Measurements from ENCODE around the gene PMM1. TPM values are rescaled to one million over a fixed set of nuclear protein-coding genes. Genes with fewer than 3 reads are reported as not detected.
"Not testable (repeated sequence)": the region's sequence is repeated elsewhere in the genome, so short reads cannot be mapped to it uniquely, and the experiment has no call there.

Gene PMM1
- total and polyA plus RNA-seq, 11 donors, result 10.8 to 34.8 (median 22.9) TPM

- Histone ChIP-seq H3K27me3 (no peaks in the 10 kb centered on the region), H3K27ac (peak overlapping the region in 10 of 12 donors; percentile 10 to 67 (median 58)), H3K36me3 (peaks cover 0 to 30% (median 20%) of the 10 kb centered on the region in 9 donors), H3K4me3 (no peak overlapping the region), H3K9me3 (no peaks in the 10 kb centered on the region), H3K4me1 (peaks cover 0 to 15% (median 2%) of the 10 kb centered on the region in 12 donors)
- peak; percentile 48 to 76 (median 67) for TF ChIP-seq CTCF (IDR thresholded peaks at IDR 0.05)
- no peak for TF ChIP-seq POLR2A (IDR thresholded peaks at IDR 0.05)
- peak; percentile 70 to 90 (median 89) for ATAC-seq
- DNase-seq, result peak; percentile 51 to 76 (median 66)
- WGBS, 4 donors, result 47 to 58% (median 50%) methylated on average over 12 to 13 of the region's 13 CpGs
- intact Hi-C loops (cut with DNase I), result loop anchor here in 5 of 10 donors (2.0 to 10.0 kb wide), 4 partner anchors 52 to 195 kb away; partner anchors contain the start of gene POLR3H (in 5 of the 5)
Measured at GRCh38 chr22:41596776-41597634, 7.4 kb upstream of the PMM1 start.

- Histone ChIP-seq H3K4me1 (peaks cover 0 to 15% (median 3%) of the 10 kb centered on the region in 12 donors), H3K27me3 (no peaks in the 10 kb centered on the region), H3K9me3 (no peaks in the 10 kb centered on the region), H3K36me3 (peaks cover 0 to 17% (median 9%) of the 10 kb centered on the region in 9 donors), H3K4me3 (no peak overlapping the region), H3K27ac (no peak overlapping the region)
- intact Hi-C loops (cut with DNase I), result loop anchor here in 5 of 10 donors (2.0 to 10.0 kb wide), 4 partner anchors 51 to 193 kb away; partner anchors contain the start of gene POLR3H (in 5 of the 5)
- ATAC-seq (no peak), DNase-seq (peak in 1 of 5 donors; percentile 16)
- 91 to 97% (median 92%) methylated on average over 5 of the region's 5 CpGs for WGBS, 4 donors
- TF ChIP-seq CTCF (IDR thresholded peaks at IDR 0.05), result no peak
- TF ChIP-seq POLR2A (IDR thresholded peaks at IDR 0.05), result no peak
Measured at GRCh38 chr22:41595703-41596102, 6.1 kb upstream of the PMM1 start.

- H3K27me3 ChIP-seq, H3K9me3 ChIP-seq, H3K36me3 ChIP-seq, H3K4me3 ChIP-seq, H3K27ac ChIP-seq, ATAC-seq: not testable (repeated sequence)
- DNase-seq, result peak in 1 of 5 donors; percentile 51
- WGBS, 4 donors, result 96 to 97% (median 97%) methylated on average over 21 to 51 of the region's 51 CpGs
- peaks cover 0 to 30% (median 13%) of the 10 kb centered on the region in 12 donors for H3K4me1 ChIP-seq
- intact Hi-C loops (cut with DNase I), result loop anchor here in 3 of 10 donors (5.0 to 10.0 kb wide), 2 partner anchors 49 to 51 kb away; partner anchors contain the start of gene POLR3H (in 3 of the 3)
Measured at GRCh38 chr22:41593336-41593960, 3.8 kb upstream of the PMM1 start.

GRCh38 chr22:41587347-41587723, 2.3 kb downstream of the PMM1 start:
- Histone ChIP-seq H3K27me3 (no peaks in the 10 kb centered on the region), H3K9me3 (no peaks in the 10 kb centered on the region), H3K36me3 (peaks cover 0 to 34% (median 18%) of the 10 kb centered on the region in 9 donors), H3K27ac (no peak overlapping the region), H3K4me1 (peaks cover 0 to 26% (median 11%) of the 10 kb centered on the region in 12 donors), H3K4me3 (no peak overlapping the region)
- WGBS, 4 donors, result 89 to 95% (median 94%) methylated on average over 7 of the region's 7 CpGs
- TF ChIP-seq CTCF (IDR thresholded peaks at IDR 0.05), result no peak
- TF ChIP-seq POLR2A (IDR thresholded peaks at IDR 0.05), result no peak
- DNase-seq (no peak), ATAC-seq (no peak)
- intact Hi-C loops (cut with DNase I), result loop anchor here in 1 of 10 donors (5.0 kb wide), 1 partner anchor 35 kb away; no protein-coding TSS in a partner anchor
